GM12878 (cell line): ENCODE data around the gene FGR.

Experiments used
- BACH1 ChIP-seq: fragments of 450-650 bp; IDR thresholded peaks from 2 replicates; pipeline ENCODE4 v1.6.1; 2017; ENCODE audit warnings: mild to moderate bottlenecking, borderline replicate concordance
- CTCF ChIP-seq, 3 experiments: IDR thresholded peaks in 2 of 3; conservative IDR thresholded peaks in 1 of 3; 2 replicates each; pipeline ENCODE4 v1.5.1; 2011; ENCODE audit warnings: low read depth in 3 of 3, low read length in 3 of 3, mild to moderate bottlenecking in 3 of 3, control low read depth in 2 of 3, moderate library complexity in 2 of 3, inconsistent platforms in 1 of 3, mixed read lengths in 1 of 3; ENCODE audit not compliant: control insufficient read depth in 2 of 3, insufficient read depth in 1 of 3; ENCODE audit errors: extremely low read depth in 1 of 3
- EZH2 ChIP-seq: IDR thresholded peaks from 2 replicates; pipeline ENCODE4 v1.6.1; 2012; ENCODE audit warnings: low read depth, mild to moderate bottlenecking, control low read depth, inconsistent platforms, low read length, borderline replicate concordance; ENCODE audit not compliant: control insufficient read depth
- FOXK2 ChIP-seq: fragments of 450-650 bp; IDR thresholded peaks from 2 replicates; pipeline ENCODE4 v1.6.1; 2017; ENCODE audit warnings: mild to moderate bottlenecking, moderate library complexity
- LARP7 ChIP-seq: fragments of 450-650 bp; IDR thresholded peaks from 2 replicates; pipeline ENCODE4 v1.6.1; 2017; ENCODE audit warnings: mild to moderate bottlenecking
- NFIC ChIP-seq: IDR thresholded peaks from 2 replicates; pipeline ENCODE4 v1.6.1; 2012; ENCODE audit warnings: low read depth, mild to moderate bottlenecking, inconsistent platforms, low read length, moderate library complexity
- POLR2AphosphoS5 ChIP-seq: IDR thresholded peaks from 2 replicates; pipeline ENCODE4 v1.6.1; 2011; ENCODE audit warnings: mild to moderate bottlenecking, low read length, inconsistent platforms
- RELA ChIP-seq: fragments of 450-650 bp; IDR thresholded peaks from 2 replicates; pipeline ENCODE4 v1.8.0; 2014; ENCODE audit warnings: borderline replicate concordance; ENCODE audit not compliant: partially characterized antibody
- SKIL ChIP-seq: fragments of 450-650 bp; IDR thresholded peaks from 2 replicates; pipeline ENCODE4 v1.6.1; 2017; ENCODE audit warnings: mild to moderate bottlenecking, low read depth, inconsistent platforms; ENCODE audit not compliant: poor library complexity, severe bottlenecking
- SMAD1 ChIP-seq: fragments of 450-650 bp; IDR thresholded peaks from 2 replicates; pipeline ENCODE4 v1.6.1; 2018; ENCODE audit warnings: mild to moderate bottlenecking, low read depth; ENCODE audit not compliant: partially characterized antibody
- SREBF2 ChIP-seq: IDR thresholded peaks from 2 replicates; pipeline ENCODE4 v1.6.1; 2012; ENCODE audit warnings: mild to moderate bottlenecking, low read length
- ZBTB11 ChIP-seq: fragments of 450-650 bp; formaldehyde crosslinking; IDR thresholded peaks from 2 replicates; pipeline ENCODE4 v1.5.0; 2022; ENCODE audit warnings: mild to moderate bottlenecking, missing genetic modification characterization

DNA sequence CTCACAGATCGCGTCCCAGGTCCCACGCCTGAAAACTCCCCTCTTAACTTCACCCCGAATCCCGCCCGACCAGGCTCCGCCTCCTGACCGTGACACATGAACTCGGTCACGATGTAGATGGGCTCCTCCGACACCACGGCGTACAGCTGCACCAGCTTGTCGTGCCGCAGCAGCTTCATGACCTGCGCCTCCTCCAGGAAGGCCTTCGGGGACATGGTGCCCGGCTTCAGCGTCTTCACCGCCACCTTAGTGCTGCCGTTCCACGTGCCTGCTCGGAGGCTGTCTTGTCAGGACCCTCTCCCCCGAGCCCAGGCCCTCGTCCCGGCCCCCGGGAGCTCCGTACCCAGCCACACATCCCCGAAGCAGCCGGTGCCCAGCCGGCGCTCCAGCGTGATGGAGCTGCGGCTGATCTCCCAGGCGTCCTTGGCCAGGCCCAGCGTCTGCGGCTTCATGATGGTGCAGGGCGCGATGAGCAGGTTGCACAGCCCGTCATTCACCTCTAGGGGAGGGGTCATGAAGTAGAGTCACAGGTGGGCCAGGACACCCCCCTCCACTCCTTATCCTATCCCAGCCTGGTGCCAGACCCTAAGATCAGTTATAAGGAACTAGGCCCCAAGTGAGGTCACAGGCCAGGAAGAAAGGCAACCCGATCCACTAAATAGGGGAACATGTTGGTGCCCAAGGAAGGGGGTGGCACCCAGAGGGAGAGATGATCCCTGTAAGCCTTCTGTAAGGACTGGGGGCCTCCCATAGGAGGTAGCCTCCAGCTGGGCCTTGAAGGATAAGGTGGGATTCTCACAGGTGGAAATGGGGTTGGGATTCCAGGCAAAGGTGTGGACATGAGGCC is 19.4 kb downstream of the FGR start:
- TF ChIP-seq EZH2 (no peak), ZBTB11 (CRISPR knock-in tag) (no peak), SREBF2 (no peak), CTCF (IDR thresholded peaks at IDR 0.05 in 2 of 3, conservative IDR thresholded peaks at IDR 0.05 in 1 of 3; ENCODE audit: control insufficient read depth in 2 of 3, extremely low read depth in 1 of 3, insufficient read depth in 1 of 3, low read depth in 3 of 3, low read length in 3 of 3) (no peak), LARP7 (no peak), SKIL (no peak), FOXK2 (no peak), SMAD1 (no peak), BACH1 (no peak), POLR2AphosphoS5 (no peak), NFIC (no peak), RELA (no peak)
